OCI-LY7 (cell line): Measurements from ENCODE around the gene ZNF143. TPM values are rescaled to one million over a fixed set of nuclear protein-coding genes. Genes with fewer than 3 reads are reported as not detected.
A peak's percentile ranks its signal among the peaks of the same experiment; 100 is the strongest.

Source experiments
- BruUV-seq: library from RNA; stranded (reverse); fragments of 400-500 nt; replicated peaks from 2 replicates; lab custom pipeline; 2021; lab: Mats Ljungman, UMichigan
- CTCF ChIA-PET: fragments of 300-600 bp; sonication (Branson Sonifier 250); formaldehyde crosslinking; loops from one replicate; lab custom pipeline; 2022; ENCODE audit warnings: antibody characterized with exemption; ENCODE audit not compliant: unreplicated experiment; lab: Charles Lee
- POLR2A ChIA-PET: fragments of 300-600 bp; sonication (Branson Sonifier 250); formaldehyde crosslinking; loops from one replicate; lab custom pipeline; 2022; ENCODE audit warnings: antibody characterized with exemption; lab: Charles Lee
- DNase-seq: peaks from one replicate; pipeline ENCODE4 v3.0.0-alpha.2; 2015; ENCODE audit warnings: low spot score
- H2AFZ ChIP-seq: fragments of 200-600 bp; sonication (generic), shearing (Covaris generic); 2 replicates; pipeline ENCODE4 v1.6.1; 2014; ENCODE audit warnings: mild to moderate bottlenecking, antibody characterized with exemption, low read length, moderate library complexity
- H3K27ac ChIP-seq: fragments of 200-600 bp; sonication (generic); 2 replicates; pipeline ENCODE4 v1.5.1; 2014; ENCODE audit warnings: mixed run types, low read depth, mild to moderate bottlenecking, moderate library complexity, low read length, inconsistent platforms; ENCODE audit not compliant: poor library complexity, severe bottlenecking
- H3K36me3 ChIP-seq: fragments of 200-600 bp; sonication (generic); 2 replicates; pipeline ENCODE4 v1.6.1; 2014; ENCODE audit warnings: mild to moderate bottlenecking, antibody characterized with exemption, low read length, moderate library complexity, mixed read lengths; ENCODE audit not compliant: insufficient read depth
- H3K4me1 ChIP-seq: fragments of 200-600 bp; sonication (generic); 2 replicates; pipeline ENCODE4 v1.5.1; 2014; ENCODE audit warnings: mild to moderate bottlenecking, low read length; ENCODE audit not compliant: insufficient read depth, poor library complexity, severe bottlenecking
- H3K4me2 ChIP-seq: fragments of 200-600 bp; sonication (generic); 2 replicates; pipeline ENCODE4 v1.6.1; 2014; ENCODE audit warnings: mild to moderate bottlenecking, low read length
- H3K4me3 ChIP-seq: fragments of 200-600 bp; sonication (generic); 2 replicates; pipeline ENCODE4 v1.5.1; 2014; ENCODE audit warnings: mild to moderate bottlenecking, low read depth, low read length; ENCODE audit not compliant: poor library complexity, severe bottlenecking
- H3K79me2 ChIP-seq: fragments of 200-600 bp; sonication (generic); 2 replicates; pipeline ENCODE4 v1.6.1; 2016; ENCODE audit warnings: low read depth, mild to moderate bottlenecking, low read length, moderate library complexity, mixed read lengths; ENCODE audit not compliant: insufficient read depth
- H3K9me2 ChIP-seq: fragments of 200-600 bp; sonication (generic); 2 replicates; pipeline ENCODE4 v1.6.1; 2016; ENCODE audit warnings: mild to moderate bottlenecking, low read length, mixed read lengths; ENCODE audit not compliant: insufficient read depth
- H3K9me3 ChIP-seq: fragments of 200-600 bp; sonication (generic); 2 replicates; pipeline ENCODE4 v1.6.1; 2014; ENCODE audit warnings: mild to moderate bottlenecking, mixed run types, low read length, mixed read lengths
- H4K20me1 ChIP-seq: fragments of 200-600 bp; sonication (generic); 2 replicates; pipeline ENCODE4 v1.6.1; 2014; ENCODE audit warnings: mild to moderate bottlenecking, antibody characterized with exemption, low read length, moderate library complexity, mixed read lengths; ENCODE audit not compliant: insufficient read depth
- EZH2phosphoT487 ChIP-seq: fragments of 200-600 bp; sonication (generic); IDR thresholded peaks from 2 replicates; pipeline ENCODE4 v1.6.1; 2018; ENCODE audit warnings: low read depth, borderline replicate concordance, mild to moderate bottlenecking, mixed run types, antibody characterized with exemption, low read length, moderate library complexity, mixed read lengths
- intact Hi-C: fragments of 100-400 bp; cut with micrococcal nuclease; formaldehyde crosslinking; loops from one replicate; pipeline ENCODE4 v1.10.0; 2022; ENCODE audit not compliant: unreplicated experiment
- total RNA-seq, 2 experiments: library from RNA; depleted of rRNA in 1 of 2; stranded (reverse); fragments of >200 nt in 1 of 2; shearing (Covaris generic) in 1 of 2; gene quantifications; 2 replicates each; pipeline ENCODE4 v1.2.3, GENCODE V29; 2014 to 2022
- TF ChIP-seq, protein P1 (sequence below): fragments of 200-600 bp; sonication (generic); conservative IDR thresholded peaks from 2 replicates; pipeline ENCODE4 v1.5.1; 2014; ENCODE audit warnings: mild to moderate bottlenecking, antibody characterized with exemption, low read length, moderate library complexity, mixed read lengths

The ZNF143 gene
- total RNA-seq, 2 experiments from 2014 or later, result 25.0 to 28.4 TPM

DNA sequence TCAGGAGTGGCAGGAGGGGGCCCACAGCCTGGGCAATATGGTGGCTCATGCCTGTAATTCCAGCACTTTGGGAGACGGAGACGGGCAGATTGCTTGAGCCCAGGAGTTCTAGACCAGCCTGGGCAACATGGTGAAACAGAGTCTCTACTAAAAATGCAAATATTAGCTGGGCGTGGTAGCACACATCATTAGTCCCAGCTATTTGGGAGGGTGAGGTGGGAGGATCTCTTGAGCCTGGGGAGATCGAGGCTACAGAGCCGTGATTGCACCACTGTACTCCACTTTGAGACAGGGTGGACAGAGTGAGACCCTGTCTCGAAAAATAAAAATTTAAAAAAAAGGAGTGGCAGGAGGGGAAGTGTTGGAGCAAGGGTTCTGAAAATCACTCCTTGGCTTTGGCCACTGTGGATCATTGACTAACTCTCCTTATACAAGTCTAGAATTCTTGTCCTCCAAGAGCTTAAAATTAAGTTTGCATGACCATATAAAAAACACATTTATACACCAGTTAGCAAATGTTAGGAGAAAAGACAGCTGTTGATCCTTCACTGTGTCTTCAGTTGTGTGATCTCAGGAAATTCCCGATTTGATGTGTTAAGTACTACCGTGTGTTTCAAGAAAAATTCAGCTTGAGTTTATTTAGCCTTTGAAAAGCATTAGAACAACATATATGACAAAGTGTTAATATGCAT lies 110.4 kb downstream of the ZNF143 start:
- intact Hi-C loops, result loop anchor here (5.0 kb wide), 2 partner anchors 34 to 91 kb away; partner anchors contain the start of gene SWAP70
- Histone ChIP-seq H3K9me3 (no peaks in the 10 kb centered on the region), H3K9me2 (no peaks in the 10 kb centered on the region), H3K79me2 (peaks cover 34% of the 10 kb centered on the region), H3K4me2 (peak overlapping the region; percentile 88), H3K27ac (peak overlapping the region; percentile 78), H3K36me3 (peaks cover 22% of the 10 kb centered on the region), H4K20me1 (peaks cover 16% of the 10 kb centered on the region), H3K4me1 (peaks cover 46% of the 10 kb centered on the region), H3K4me3 (peak overlapping the region; percentile 99), H2AFZ (peak overlapping the region; percentile 55)
- TF ChIP-seq, protein P1, sequence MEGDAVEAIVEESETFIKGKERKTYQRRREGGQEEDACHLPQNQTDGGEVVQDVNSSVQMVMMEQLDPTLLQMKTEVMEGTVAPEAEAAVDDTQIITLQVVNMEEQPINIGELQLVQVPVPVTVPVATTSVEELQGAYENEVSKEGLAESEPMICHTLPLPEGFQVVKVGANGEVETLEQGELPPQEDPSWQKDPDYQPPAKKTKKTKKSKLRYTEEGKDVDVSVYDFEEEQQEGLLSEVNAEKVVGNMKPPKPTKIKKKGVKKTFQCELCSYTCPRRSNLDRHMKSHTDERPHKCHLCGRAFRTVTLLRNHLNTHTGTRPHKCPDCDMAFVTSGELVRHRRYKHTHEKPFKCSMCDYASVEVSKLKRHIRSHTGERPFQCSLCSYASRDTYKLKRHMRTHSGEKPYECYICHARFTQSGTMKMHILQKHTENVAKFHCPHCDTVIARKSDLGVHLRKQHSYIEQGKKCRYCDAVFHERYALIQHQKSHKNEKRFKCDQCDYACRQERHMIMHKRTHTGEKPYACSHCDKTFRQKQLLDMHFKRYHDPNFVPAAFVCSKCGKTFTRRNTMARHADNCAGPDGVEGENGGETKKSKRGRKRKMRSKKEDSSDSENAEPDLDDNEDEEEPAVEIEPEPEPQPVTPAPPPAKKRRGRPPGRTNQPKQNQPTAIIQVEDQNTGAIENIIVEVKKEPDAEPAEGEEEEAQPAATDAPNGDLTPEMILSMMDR, result no peak
- no peak for TF ChIP-seq EZH2phosphoT487
- no TSS peak for BruUV-seq
- CTCF ChIA-PET, result interaction anchor here (0.5 to 2.6 kb wide), 5 partner anchors 30 to 187 kb away, joined by 3 to 10 read pairs (median 3); no protein-coding TSS in a partner anchor
- peak; percentile 58 for DNase-seq
- POLR2A ChIA-PET, result interaction anchor here (0.6 to 15.1 kb wide), 10 partner anchors 8 to 739 kb away, joined by 3 to 509 read pairs (median 4); no protein-coding TSS in a partner anchor

DNA sequence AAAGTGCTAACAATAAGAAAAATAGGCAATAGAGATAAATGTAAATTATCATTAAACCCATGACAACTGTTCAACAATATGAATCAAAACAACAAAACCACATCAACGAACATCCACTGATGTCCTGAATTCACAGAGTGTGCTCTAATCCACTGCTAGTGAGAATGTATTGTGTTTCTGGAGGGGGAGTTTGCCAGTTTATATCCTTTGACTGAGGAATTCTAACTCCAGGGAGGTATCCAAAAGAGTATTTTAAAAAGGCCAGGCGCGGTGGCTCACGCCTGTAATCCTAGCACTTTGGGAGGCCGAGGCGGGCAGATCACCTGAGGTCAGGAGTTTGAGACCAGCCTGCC lies 110.9 kb downstream of the ZNF143 start:
- TF ChIP-seq EZH2phosphoT487, result no peak
- TF ChIP-seq, protein P1, result no peak
- Histone ChIP-seq H4K20me1 (peaks cover 21% of the 10 kb centered on the region), H3K9me3 (no peaks in the 10 kb centered on the region), H3K79me2 (peaks cover 39% of the 10 kb centered on the region), H3K4me2 (peak overlapping the region; percentile 88), H2AFZ (peak overlapping the region; percentile 55; the same call in 1 of the 2 replicates), H3K4me3 (peak overlapping the region; percentile 99), H3K27ac (peak overlapping the region; percentile 78), H3K4me1 (peaks cover 46% of the 10 kb centered on the region), H3K9me2 (no peaks in the 10 kb centered on the region), H3K36me3 (peaks cover 27% of the 10 kb centered on the region)
- ChIA-PET POLR2A (interaction anchor here (0.9 to 15.1 kb wide), 10 partner anchors 12 to 738 kb away, joined by 3 to 509 read pairs (median 4); no protein-coding TSS in a partner anchor), CTCF (interaction anchor here (0.6 to 2.6 kb wide), 2 partner anchors 29 to 118 kb away, joined by 3 to 10 read pairs; no protein-coding TSS in a partner anchor)
- no peak for DNase-seq
- intact Hi-C loops, result loop anchor here (2.0 to 5.0 kb wide), 3 partner anchors 34 to 111 kb away; partner anchors contain the start of genes SWAP70 and ZNF143
- BruUV-seq, result no TSS peak
